Ishikawa (cell line): ENCODE results near the gene DNAJC17.

Experiments
- CEBPB ChIP-seq: IDR thresholded peaks from 2 replicates; pipeline ENCODE4 v1.6.1; 2012
- CREB1 ChIP-seq: IDR thresholded peaks from 2 replicates; pipeline ENCODE4 v1.6.1; 2012; ENCODE audit warnings: low read depth
- EGR1 ChIP-seq: IDR thresholded peaks from 2 replicates; pipeline ENCODE4 v1.6.1; 2012
- EP300 ChIP-seq: IDR thresholded peaks from 2 replicates; pipeline ENCODE4 v1.6.1; 2012; ENCODE audit warnings: borderline replicate concordance
- FOXM1 ChIP-seq: IDR thresholded peaks from 2 replicates; pipeline ENCODE4 v1.6.1; 2012; ENCODE audit warnings: low read depth, borderline replicate concordance
- YY1 ChIP-seq: IDR thresholded peaks from 2 replicates; pipeline ENCODE4 v1.6.1; 2012; ENCODE audit warnings: low read depth
- ZBTB7A ChIP-seq: IDR thresholded peaks from 2 replicates; pipeline ENCODE4 v1.6.1; 2012; ENCODE audit warnings: low read depth
- TF ChIP-seq, protein P1 (sequence below): IDR thresholded peaks from 2 replicates; pipeline ENCODE4 v1.6.1; 2012
- TF ChIP-seq, protein P2 (sequence below): IDR thresholded peaks from 2 replicates; pipeline ENCODE4 v1.6.1; 2012

DNA sequence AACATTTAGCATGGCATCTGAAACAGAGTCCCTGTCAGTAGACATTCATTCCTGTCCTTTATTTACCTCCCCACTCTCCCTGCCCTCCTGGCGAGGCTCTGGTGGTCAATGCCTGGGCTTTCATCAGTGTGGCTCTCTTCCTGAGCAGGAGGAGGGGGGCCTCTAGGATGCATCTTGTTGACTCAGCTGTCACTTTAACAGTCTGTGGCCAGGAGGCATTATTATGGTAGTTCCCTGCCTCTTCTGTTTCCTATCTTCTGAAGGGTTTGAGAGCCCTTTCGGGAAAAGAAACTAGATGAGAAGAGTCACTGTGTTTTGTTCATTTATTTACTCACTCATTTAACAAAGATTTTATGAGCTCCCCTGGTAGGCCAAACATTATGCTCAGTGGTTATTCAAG lies 23.6 kb upstream of the DNAJC17 start:
- TF ChIP-seq, protein P1, sequence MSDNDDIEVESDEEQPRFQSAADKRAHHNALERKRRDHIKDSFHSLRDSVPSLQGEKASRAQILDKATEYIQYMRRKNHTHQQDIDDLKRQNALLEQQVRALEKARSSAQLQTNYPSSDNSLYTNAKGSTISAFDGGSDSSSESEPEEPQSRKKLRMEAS: no peak
- TF ChIP-seq CEBPB (no peak), EP300 (no peak), ZBTB7A (no peak), FOXM1 (no peak), YY1 (no peak), CREB1 (no peak), EGR1 (no peak)
- TF ChIP-seq, protein P2, sequence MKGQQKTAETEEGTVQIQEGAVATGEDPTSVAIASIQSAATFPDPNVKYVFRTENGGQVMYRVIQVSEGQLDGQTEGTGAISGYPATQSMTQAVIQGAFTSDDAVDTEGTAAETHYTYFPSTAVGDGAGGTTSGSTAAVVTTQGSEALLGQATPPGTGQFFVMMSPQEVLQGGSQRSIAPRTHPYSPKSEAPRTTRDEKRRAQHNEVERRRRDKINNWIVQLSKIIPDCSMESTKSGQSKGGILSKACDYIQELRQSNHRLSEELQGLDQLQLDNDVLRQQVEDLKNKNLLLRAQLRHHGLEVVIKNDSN: no peak
